GM20000 (cell line): ENCODE data around the gene MAPK1.

Experiments used
- DNase-seq: peaks from one replicate; pipeline ENCODE4 v3.0.0; 2012; ENCODE audit warnings: low spot score
- TF ChIP-seq, protein P1 (sequence below): IDR thresholded peaks from 2 replicates; pipeline ENCODE4 v1.5.1; 2012; ENCODE audit warnings: mild to moderate bottlenecking, control low read depth; ENCODE audit errors: extremely low read depth, missing control alignments

MAPK1 gene

DNA sequence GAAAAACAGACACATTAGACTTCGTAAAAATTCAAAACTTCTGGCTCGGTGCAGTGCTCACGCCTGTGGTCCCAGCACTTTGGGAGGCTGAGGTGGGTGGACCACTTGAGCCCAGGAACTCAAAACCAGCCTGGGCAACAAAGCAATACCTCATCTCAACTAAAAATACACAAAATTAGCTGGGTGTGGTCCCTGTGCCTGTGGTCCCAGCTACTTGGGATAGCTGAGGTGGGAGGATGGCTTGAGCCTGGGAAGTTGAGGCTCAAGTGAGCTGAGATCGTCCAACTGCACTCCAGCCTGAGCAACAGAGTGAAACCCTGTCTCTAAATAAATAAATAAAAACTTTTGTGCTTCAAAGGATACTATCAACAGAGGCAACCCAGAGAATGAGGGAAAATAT is 155.6 kb downstream of the MAPK1 start:
- TF ChIP-seq, protein P1, sequence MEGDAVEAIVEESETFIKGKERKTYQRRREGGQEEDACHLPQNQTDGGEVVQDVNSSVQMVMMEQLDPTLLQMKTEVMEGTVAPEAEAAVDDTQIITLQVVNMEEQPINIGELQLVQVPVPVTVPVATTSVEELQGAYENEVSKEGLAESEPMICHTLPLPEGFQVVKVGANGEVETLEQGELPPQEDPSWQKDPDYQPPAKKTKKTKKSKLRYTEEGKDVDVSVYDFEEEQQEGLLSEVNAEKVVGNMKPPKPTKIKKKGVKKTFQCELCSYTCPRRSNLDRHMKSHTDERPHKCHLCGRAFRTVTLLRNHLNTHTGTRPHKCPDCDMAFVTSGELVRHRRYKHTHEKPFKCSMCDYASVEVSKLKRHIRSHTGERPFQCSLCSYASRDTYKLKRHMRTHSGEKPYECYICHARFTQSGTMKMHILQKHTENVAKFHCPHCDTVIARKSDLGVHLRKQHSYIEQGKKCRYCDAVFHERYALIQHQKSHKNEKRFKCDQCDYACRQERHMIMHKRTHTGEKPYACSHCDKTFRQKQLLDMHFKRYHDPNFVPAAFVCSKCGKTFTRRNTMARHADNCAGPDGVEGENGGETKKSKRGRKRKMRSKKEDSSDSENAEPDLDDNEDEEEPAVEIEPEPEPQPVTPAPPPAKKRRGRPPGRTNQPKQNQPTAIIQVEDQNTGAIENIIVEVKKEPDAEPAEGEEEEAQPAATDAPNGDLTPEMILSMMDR: no peak
- DNase-seq: no peak

DNA sequence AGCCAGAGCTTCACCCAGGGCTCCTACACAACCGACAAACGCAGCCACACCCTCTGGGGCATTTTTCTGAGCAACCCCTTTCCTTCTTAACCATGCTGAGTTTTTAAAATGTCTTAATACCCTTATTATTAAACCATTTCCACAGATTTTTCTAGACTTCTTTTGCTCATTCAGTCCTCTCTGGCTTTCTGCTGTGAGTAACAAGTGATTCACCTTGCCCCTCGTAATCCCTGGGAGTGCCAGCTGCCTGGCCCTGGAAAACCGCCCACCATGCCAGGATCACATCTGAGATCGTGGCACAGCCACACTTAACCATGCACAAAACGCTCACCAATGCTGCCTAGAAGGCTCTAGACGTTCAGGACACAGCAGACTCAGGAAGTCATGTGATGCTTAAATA is 157.3 kb downstream of the MAPK1 start:
- TF ChIP-seq, protein P1: no peak
- DNase-seq: no peak

DNA sequence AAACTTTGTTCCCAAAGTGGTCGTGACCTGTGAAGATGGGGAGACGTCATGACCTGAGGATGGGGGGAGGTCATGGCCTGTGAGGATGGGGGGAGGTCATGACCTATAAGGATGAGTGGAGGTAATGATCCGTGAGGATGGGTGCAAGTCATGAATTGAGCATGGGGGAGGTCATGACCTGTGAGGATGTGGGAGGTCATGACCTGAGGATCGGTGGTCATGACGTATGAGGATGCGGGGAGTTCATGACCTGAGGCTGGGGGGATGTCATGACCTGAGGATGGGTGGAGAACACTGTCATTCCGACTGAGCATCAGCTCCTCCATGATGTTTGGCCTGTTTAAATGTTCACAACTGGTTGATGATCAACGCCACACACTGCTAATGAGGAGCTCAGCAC is 157.8 kb downstream of the MAPK1 start:
- TF ChIP-seq, protein P1: no peak
- no peak for DNase-seq

- TF ChIP-seq, protein P1: no peak
- DNase-seq: no peak
Measured at GRCh38 chr22:21708960-21709359, 158.5 kb downstream of the MAPK1 start.

GRCh38 chr22:21707677-21708076 is 159.8 kb downstream of the MAPK1 start:
- no peak for DNase-seq
- TF ChIP-seq, protein P1: no peak
